HT1080 (cell line): ENCODE results near the gene TTC17. TPM values are rescaled to one million over a fixed set of nuclear protein-coding genes. Genes with fewer than 3 reads are reported as not detected.
A peak's percentile ranks its signal among the peaks of the same experiment; 100 is the strongest.
"Not testable (repeated sequence)": the region's sequence is repeated elsewhere in the genome, so short reads cannot be mapped to it uniquely, and the experiment has no call there.

Experiments
- DNase-seq: peaks from one replicate; pipeline ENCODE4 v3.0.0-alpha.2; 2015; ENCODE audit warnings: low read depth
- total RNA-seq: library from RNA; depleted of rRNA; stranded (reverse); fragments of >200 nt; shearing (Covaris generic); gene quantifications from 2 replicates; pipeline ENCODE4 v1.2.3, GENCODE V29; 2014

The TTC17 gene
- total RNA-seq, 1 experiment from 2014 or later: 29.0 TPM

DNA sequence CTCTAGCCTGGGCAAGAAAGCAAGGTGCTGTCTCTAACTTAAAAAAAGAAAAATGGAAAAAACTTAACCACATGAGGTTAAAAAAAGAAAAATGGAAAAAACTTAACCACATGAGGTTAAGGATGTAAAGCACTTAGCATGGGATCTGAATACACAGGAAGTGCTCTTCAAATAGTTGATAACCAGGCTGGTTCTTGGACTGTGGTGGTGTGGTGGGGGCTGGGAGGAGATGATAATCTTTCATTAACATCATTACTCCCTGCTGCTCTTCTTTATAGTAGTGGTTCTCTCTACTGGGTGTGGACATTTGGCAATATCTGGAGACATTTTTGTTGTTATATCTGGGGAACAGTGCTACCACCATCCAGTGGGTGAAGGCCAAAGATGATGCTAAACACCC lies 88.4 kb downstream of the TTC17 start:
- no peak for DNase-seq

DNA sequence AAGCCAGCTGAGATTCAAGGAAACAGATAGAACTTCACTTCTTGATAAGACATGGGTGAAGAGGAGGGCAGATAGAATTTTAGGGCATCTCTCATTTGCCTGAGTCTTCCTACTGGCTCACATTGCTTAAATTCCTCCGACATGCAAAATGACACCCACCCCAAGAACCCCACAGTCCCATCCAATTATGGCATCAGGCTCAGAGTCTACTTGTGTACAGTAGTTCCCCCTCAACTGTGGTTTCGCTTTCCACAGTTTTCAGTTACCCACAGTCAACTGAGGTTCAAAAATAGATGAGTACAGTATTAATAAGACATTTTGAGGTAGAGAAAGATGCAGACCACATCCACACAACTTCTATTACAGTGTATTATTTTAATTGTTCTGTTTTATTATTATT lies 99.8 kb downstream of the TTC17 start:
- no peak for DNase-seq

DNA sequence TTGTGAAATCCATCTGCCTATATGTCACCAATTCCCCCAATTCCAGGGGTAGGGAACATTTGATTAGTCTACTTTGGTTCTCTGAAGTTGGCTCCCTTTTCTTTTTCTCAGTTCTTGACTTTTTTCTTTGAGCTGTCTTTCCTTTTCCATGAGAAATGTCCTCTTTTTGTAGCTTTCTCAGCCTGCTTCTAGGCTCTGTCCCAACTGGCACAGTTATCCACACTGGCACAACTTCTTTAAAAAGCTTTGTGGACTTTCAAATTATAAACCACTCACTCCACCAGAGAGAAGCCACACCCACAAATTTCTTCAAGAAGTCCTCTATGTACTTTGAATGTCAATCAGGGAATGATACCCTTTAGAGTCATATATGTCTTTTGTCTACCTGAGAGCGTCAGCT lies 100.5 kb downstream of the TTC17 start:
- no peak for DNase-seq

DNA sequence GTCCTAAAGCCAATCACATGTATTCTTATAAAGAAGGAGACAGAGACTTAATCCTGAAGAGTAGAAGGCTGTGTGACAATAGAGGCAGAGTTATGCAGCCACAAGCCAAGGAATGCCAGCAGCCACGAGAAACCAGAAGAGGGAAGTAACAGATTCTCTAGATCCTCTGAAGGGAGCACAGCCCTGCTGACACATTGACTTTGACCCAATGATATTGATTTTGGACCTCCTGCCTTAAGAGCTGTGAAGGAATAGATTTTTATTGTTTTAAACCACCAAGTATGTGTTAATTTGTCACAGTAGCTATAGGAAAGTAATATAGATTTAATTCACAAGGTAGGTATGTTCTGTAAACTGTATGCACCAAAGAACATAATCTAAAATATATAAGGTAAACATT lies 103.6 kb downstream of the TTC17 start:
- no peak for DNase-seq

DNA sequence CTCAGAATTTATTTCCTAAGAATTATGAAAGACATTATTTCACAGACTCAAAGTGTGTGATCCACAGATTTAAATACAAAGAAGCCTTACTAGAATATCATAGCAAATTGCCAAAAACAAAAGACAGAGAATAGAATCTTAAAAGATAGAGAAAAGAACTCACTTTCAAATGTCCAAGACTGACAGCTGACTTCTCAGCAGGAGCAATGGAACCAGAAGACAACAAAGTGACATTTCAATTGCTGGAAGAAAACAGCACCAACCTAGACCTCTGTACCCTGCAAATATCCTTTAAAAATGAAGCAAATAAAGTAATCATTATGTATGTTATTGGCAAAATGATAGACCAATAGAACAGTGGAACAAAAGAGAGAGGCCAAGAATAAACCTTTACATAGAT lies 109.2 kb downstream of the TTC17 start:
- DNase-seq: no peak

DNA sequence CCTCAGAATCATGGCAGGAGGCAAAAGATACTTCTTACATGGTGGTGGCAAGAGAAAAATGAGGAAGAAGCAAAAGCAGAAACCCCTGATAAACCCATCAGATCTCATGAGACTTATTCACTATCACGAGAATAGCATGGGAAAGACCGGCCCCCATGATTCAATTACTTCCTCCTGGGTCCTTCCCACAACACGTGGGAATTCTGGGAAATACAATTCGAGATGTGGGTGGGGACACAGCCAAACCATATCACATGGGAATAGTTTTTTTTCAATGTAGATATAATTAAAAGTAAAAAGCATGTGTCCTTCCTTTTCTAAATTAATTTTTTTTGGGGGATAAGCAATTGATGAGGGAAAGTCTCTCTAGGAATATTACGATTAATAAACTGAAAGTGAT lies 118.8 kb downstream of the TTC17 start:
- not testable (repeated sequence) for DNase-seq

DNA sequence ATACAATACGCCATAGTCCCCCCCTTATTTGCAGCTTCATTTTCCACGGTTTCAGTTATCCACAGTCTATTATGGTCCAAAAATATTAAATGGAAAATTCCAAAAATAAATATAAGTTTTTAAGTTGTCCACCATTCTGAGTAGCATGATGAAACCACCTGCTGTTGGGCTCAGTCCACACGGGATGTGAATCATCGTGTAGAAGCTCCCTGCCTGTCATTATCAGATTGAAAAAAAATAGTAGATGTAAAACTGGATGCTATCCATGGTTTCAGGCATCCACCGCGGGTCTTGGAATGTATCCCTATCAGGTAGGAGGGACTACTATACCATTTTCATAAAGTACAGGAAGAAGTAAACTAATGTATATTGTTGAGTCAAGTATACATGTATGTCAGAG lies 127.4 kb downstream of the TTC17 start:
- peak; percentile 77 for DNase-seq

DNA sequence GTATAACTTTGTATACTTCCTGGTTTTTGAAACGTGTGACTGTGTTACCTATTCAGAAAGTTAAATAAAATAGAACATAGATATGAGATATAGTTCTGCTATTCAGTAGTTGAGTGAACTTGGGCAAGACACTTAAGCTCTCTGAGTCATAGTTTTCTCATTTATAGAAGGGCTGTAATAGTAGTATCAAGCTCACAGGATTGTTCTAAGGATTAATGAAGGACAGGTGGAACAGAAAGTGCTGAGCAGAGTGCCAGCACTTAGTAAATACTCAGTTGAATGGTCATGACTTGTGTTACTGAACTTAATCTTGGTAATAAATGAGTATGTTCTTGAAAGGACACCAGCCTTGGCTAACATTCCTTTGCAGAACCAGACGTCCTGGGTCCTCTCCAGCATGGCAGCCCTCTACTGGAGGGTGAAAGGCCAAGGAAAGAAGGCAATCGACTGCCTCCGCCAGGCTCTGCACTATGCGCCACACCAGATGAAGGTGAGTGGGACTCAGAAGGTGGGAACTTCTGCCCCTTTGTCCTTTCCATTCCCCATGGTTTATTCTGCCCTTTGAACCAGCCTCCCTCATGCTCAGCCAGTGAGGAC lies 131.2 kb downstream of the TTC17 start:
- no peak for DNase-seq

DNA sequence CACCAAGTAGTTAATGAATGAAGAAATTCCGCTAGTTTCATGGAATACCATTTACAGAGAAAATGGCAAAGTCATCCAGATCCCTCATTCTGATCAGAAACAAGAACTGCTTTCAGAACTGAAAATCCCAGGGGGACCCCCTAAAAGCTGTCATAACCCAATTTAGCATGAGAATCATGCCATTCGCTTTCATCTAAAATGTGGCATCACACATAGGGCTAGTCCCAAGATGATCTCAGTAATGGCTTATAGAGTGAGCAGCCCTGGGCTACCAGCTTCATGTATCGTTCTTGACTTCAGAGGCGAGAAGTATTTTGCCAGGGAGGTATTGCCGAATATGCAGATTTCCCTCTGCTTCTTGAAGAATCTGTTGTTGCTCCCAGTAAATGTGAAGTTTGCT lies 134.0 kb downstream of the TTC17 start:
- DNase-seq: no peak

DNA sequence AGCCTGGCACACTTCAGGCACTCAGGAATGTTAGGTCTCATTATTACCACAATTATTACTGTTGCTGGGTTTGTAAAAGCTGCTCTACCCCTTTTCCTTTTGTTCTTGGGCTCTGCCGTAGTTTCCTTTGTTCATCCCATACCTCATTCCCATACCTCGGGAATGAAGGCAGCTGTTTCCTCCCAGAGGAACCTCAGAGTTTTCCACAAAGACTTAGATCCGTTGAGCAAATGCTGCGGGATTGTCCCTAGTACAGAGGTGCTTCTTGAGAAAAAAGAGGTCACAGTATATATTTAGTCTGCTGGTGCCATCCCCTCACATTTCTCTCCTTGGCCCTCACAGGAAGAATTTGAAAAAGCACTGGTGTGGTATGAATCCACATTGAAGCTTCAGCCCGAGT lies 134.7 kb downstream of the TTC17 start:
- DNase-seq: no peak

DNA sequence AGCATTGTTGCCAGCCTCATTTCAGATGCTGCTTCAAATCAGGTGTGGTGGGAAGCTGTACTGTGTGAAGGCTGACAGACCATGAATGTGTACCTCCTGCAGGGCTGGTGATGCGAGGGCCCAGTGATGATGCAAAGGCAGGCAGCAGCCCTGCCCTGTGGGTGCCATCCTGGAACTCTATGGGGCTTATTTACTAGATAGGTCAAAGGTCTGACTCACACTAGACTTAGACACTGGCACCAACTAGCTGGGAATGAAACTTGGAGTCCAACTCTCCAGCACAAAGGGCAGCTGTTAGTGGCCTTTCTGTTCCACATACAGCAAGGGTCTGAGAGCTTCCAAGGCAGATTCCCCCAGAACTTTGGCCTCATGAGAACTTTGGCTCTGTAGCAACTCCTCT lies 138.4 kb downstream of the TTC17 start:
- no peak for DNase-seq

DNA sequence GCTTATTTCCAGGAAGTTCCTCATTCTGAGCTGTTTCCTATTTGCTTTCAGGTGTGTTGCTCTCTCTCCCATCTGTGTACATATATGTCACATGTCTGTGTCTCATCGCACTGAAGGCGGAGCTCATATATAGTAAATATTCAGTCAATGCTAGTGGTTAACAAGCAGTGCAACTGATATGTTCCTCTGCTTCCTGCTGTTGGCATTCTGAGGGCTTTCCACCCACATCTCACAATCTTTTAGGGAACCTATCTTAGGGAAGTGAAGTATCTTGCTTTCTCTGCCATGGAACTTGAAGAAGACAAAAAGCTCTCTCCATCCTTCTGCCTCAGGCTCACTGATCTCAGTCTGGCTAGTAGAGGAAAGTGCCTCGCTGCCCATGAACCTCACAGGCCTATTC lies 139.8 kb downstream of the TTC17 start:
- no peak for DNase-seq

DNA sequence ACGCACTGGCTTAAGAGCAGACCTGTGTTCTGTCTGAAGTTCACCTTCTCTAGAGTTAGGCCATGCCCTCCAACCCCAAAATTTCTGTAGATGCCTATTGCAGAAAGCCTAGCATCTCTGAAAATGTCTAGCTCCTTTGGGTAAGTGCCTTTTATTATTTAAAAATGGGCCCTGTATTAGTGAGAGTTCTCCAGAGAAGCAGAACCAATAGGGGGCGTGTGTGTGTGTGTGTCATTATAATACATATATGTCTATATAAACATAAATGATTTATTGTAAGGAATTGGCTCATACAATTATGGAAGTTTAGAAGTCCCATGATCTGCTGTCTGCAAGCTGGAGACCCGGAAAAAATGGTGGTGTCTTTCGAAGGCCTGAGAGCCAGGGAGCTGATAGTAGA lies 144.7 kb downstream of the TTC17 start:
- DNase-seq: no peak

DNA sequence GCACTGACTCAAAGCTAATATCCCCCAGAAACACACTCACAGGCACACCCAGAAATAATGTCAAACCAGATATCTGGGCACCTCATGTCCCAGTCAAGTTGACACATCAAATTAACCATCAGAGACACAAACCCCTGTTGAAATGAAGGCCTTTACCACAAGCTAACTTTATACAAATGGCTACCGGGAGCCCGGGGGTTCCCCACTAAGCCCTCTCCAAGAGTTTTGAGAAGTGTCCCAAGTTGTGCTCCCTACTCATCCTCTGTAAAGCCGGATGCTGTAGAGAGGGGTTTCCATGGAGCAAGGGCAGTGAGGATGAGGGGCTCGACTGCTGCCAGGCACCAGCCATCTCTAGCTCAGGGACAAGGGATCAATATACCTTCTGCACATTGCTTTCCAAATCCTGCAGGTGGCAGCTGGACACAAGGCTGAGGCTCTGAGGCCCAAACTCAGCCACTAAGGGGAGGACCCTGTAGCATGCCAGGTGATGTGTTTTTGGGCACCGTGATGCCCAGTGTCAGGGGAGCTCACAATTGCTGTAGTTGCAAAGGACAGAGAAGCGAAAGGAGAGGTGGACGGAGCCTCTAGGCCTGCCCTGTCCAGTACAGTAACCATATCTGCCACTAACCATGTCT lies 145.7 kb downstream of the TTC17 start:
- peak; percentile 38 for DNase-seq

DNA sequence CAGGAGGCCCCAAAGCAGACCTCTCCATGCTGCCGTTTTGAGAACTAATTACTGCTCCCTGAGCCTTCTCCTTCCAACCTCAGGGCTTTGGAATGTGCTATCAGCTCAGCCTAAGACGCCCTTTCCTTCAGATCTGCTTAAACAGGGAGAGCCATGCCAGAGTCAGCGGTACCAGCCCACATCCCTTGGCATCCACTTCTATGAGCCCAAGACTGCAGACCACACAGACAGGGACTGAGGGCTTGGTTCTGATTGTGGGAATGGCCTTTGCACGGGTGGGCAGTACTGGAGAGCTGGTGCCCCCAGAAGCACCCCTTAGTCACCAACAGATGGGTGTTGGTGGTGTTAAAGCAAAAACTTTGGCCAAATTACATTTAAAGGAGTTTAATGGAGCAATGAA lies 146.5 kb downstream of the TTC17 start:
- DNase-seq: no peak

DNA sequence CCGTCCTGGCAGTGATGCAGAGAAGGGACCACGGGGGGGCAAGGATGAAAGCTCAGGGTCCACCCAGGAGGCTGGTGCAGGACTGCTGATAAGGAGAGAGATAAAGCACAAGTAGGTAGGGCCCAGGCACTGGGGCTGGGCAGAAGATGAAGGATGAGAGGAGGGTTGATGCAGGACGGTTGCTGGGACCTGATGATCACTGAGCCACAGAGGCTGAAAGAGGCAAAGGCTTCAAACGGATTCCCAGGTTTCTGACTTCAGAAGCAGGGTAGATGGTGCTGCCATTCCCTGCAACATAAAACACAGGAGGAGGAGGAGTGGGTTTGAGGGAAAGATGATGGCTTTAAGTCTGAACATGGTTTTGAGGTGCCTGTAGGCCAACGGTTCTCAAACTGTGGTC lies 148.5 kb downstream of the TTC17 start:
- no peak for DNase-seq

DNA sequence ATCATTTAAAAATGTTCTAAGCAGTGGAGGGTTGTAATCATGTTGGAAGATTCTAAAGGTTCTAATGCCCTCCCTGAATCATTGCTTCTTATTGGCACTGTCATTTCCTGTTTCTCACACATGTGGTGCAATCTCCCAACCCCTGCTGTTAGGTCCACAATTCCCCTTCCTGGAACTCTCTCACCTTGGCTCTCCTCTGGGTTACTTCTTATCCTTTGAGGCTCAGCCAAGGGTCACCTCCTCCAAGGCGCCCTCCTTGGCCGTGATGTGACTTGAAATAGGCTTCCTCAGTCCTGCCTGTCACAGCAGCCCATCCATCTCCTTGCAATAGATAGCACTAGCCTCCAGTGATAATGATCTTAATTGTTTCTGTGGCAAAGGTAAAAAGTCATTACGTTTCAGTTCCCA lies 149.8 kb downstream of the TTC17 start:
- DNase-seq: peak; percentile 89

DNA sequence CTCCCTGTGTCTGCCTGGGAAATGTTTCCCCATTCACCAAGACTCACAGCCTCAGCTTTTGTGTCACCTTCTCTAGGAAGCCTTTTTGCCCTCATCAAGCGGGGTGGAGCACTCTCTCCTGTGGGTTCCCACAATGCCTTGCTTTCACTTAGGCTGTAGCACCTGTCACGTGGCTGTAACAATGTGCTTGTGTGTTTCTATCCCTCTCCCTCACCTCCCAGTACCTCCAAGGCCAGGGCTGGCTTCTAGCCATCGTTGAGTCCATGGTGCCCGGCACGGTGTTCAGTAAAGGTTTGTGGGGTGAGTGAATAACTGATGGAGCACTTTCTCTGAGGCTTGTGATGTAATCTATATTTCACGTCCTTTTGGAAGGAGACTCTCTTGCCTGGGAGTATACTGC lies 153.2 kb downstream of the TTC17 start:
- DNase-seq: no peak

DNA sequence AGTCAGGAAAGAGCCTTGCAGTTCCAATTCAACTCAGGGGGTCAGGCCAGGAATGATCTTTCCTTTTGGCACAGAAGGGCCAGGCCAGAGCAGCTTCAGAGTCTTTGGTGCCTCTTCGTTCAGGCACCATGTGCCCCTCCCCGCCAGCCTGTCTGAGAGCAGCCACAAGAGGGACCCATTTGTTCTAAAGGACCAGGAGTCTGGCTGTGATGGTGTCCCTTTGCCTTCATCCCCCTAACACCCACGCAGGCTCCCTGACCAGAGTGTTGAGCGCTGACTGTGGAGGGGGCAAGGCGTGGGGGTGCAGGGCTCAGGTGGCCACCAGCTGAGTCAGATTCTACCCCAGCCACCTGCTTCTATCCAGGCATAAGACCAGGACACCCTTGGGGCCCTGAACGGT lies 156.4 kb downstream of the TTC17 start:
- no peak for DNase-seq

DNA sequence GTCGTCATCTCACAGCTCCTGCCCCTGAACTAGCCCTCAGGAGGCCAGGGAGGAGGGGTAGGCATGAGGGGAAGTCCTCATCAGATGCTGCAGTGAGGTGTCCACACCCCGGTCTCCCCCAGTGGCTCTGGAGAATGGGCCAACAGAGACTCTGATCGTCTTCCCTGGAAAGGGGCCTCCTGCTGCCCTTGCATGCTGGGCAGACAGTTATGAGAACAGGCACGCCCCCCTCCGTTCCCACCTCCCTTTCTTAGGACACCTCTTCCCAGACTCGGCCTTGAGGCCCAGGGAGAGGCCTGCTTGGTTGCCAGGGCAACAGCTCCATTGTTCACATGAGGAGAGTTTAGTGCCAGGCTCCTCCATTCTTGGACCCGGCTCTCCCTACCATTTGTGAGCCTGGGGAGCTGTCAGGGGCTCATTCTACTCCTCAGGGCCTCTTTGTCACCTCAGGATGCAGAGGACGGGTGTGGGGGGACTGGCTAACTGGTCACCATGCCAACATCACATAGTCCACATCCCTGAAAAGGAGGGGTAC lies 157.7 kb downstream of the TTC17 start:
- DNase-seq: no peak

DNA sequence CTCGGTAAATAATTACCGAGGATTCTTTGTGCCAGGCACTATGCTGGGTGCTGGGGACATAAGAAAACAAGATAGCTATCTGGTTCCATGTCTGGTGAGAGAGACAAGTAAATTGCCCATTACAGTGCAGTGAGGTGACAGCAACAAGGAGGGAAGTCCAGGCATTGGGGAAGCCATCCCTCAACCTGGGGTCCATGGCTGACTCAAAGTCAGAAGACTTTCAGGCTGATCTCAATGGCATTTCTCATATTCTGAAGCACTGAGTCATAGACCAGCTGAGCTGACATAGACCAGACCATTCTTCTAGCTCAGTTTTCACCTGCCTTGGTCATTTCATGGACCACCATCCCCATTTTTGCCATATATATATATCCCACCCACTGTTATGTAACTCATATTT lies 158.8 kb downstream of the TTC17 start:
- peak; percentile 61 for DNase-seq

DNA sequence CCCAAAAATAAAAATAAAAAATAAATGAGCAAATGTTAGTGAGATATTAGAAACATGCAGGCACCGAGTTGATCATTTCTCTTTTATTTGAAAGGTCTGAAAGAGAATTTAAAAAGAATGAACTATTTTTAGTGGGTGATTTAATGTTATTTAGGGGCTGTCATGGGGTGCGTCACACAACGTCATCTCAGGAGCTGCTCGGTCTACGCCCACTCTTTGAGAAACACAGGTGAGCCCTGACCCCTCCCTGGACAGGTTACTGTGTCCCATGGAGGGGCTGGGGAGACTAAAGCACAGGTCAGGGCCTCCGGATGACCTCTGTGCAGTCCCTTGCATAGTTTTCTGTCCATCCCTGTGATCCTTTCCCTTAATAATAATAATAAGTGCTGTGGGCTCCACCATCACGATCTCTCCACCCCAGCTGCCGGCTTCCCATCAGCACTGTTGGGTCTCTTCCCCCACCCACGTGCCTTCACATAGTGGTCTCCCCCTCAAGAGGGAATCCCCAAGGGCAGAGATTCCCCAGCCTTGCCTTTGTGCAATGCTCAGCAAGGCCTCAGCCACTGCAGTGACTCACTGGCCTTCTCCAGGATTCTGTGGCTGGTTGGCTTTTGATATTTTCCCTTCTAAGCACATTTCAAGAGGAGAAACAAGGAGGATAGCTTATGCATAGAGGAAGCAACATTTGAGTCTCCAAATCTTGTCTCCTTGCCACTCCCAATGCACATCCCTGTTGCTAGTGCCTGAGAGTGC lies 159.9 kb downstream of the TTC17 start:
- DNase-seq: peak; percentile 44

DNA sequence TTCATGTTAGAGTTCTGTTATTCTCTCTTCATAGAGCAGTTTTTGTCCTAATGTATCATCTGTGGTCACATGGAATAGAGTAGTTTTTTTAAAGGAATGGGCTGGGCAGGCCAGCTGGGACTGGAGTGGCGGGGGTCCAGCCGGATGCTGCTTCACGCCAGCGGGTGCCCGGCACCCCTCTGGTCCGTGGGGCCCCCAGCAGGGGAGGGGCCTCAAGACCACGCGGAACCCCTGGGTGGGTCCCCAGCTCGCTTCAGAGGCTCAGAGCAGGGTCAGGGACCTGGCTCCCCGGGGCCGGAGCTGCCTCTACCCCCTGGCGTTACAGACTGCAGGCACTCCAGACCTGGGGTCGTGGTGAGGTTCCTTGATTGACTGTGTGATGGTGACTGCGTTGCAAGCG lies 162.8 kb downstream of the TTC17 start:
- no peak for DNase-seq
